PFSK-1 (cell line): ENCODE measurements around the gene EID3.

Source experiments
- FOXP2 ChIP-seq: optimal IDR thresholded peaks from 2 replicates; pipeline ENCODE3; 2011; ENCODE audit warnings: borderline replicate concordance, control low read depth, inconsistent platforms; ENCODE audit not compliant: insufficient read depth; ENCODE audit errors: extremely low read length, extremely low read depth
- POLR2AphosphoS5 ChIP-seq: IDR thresholded peaks from 2 replicates; pipeline ENCODE4 v1.6.1; 2012; ENCODE audit warnings: low read depth, mild to moderate bottlenecking, control low read depth, low read length, moderate library complexity
- REST ChIP-seq, 2 experiments: IDR thresholded peaks; 2 replicates each; pipeline versions ENCODE4 v1.6.1 to v1.8.0; 2011 to 2012; ENCODE audit warnings: low read depth in 2 of 2, low read length in 2 of 2, control low read depth in 1 of 2, inconsistent platforms in 1 of 2, mild to moderate bottlenecking in 1 of 2, moderate library complexity in 1 of 2; ENCODE audit not compliant: insufficient read depth in 1 of 2
- SIN3A ChIP-seq: IDR thresholded peaks from 2 replicates; pipeline ENCODE4 v1.6.1; 2012; ENCODE audit warnings: mild to moderate bottlenecking, low read length, moderate library complexity, borderline replicate concordance; ENCODE audit not compliant: insufficient read depth
- TAF1 ChIP-seq: IDR thresholded peaks from 2 replicates; pipeline ENCODE4 v1.6.1; 2012; ENCODE audit warnings: low read length, control low read depth, borderline replicate concordance; ENCODE audit not compliant: insufficient read depth

- TF ChIP-seq SIN3A (no peak), TAF1 (no peak), REST (IDR thresholded peaks at IDR 0.05; ENCODE audit: insufficient read depth in 1 of 2, low read depth in 2 of 2, low read length in 2 of 2) (no peak), POLR2AphosphoS5 (no peak), FOXP2 (no peak)
These were observed 21.9 kb upstream of the EID3 start for GRCh38 chr12:104281636-104282035.
